Endothelial cell of umbilical vein (primary cell): ENCODE measurements around the gene SEC16B. TPM values are rescaled to one million over a fixed set of nuclear protein-coding genes. Genes with fewer than 3 reads are reported as not detected.

ENCODE experiments used
- BruUV-seq: library from RNA; stranded (reverse); fragments of 400-500 nt; replicated peaks from 2 replicates; lab custom pipeline; 2021; lab: Mats Ljungman, UMichigan
- CTCF ChIA-PET: fragments of 300-600, 350-600 bp; sonication (Branson Sonifier 250); formaldehyde crosslinking; loops from one replicate; lab custom pipeline; 2021; ENCODE audit warnings: antibody characterized with exemption, inconsistent platforms; lab: Charles Lee
- POLR2A ChIA-PET: fragments of 300-600, 350-600 bp; sonication (Branson Sonifier 250); formaldehyde crosslinking; loops from one replicate; lab custom pipeline; 2021; ENCODE audit warnings: antibody characterized with exemption, inconsistent platforms; lab: Charles Lee
- DNase-seq: peaks from one replicate; pipeline ENCODE4 v3.0.0-alpha.2; 2011; ENCODE audit warnings: low read depth, low spot score
- FAIRE-seq: peaks from 2 replicates; lab custom pipeline; 2011; peaks lifted over from hg19 to GRCh38; lab: Jason Lieb, UNC
- H2AFZ ChIP-seq: 2 replicates; pipeline ENCODE4 v1.6.0; 2012; ENCODE audit warnings: low read depth, low read length, control low read depth, inconsistent platforms
- H3K27ac ChIP-seq: 2 replicates; pipeline ENCODE4 v1.5.1; 2011; ENCODE audit warnings: low read depth, mild to moderate bottlenecking, control low read depth, low read length, moderate library complexity; ENCODE audit not compliant: insufficient read depth
- H3K27me3 ChIP-seq, 2 experiments: 2 replicates each; pipeline versions ENCODE4 v1.6.0 to v1.6.1; 2011; ENCODE audit warnings: low read length in 2 of 2, mixed read lengths in 1 of 2; ENCODE audit not compliant: control insufficient read depth in 2 of 2, insufficient read depth in 2 of 2
- H3K36me3 ChIP-seq, 2 experiments: 2 replicates in 1 of 2; 3 replicates in 1 of 2; pipeline ENCODE4 v1.5.1; 2011; ENCODE audit warnings: low read length in 2 of 2, mild to moderate bottlenecking in 1 of 2, moderate library complexity in 1 of 2; ENCODE audit not compliant: control insufficient read depth in 2 of 2, insufficient read depth in 2 of 2; ENCODE audit errors: extremely low read depth in 1 of 2
- H3K4me1 ChIP-seq: 3 replicates; pipeline ENCODE4 v1.5.1; 2011; ENCODE audit warnings: mild to moderate bottlenecking, low read length; ENCODE audit not compliant: control insufficient read depth, insufficient read depth; ENCODE audit errors: extremely low read depth
- H3K4me2 ChIP-seq: 2 replicates; pipeline ENCODE4 v1.6.1; 2011; ENCODE audit warnings: low read length, control low read depth, mixed read lengths; ENCODE audit not compliant: insufficient read depth
- H3K4me3 ChIP-seq, 3 experiments: fragments of 200-600 bp in 1 of 3; sonication (generic), shearing (Covaris generic) in 1 of 3; replicated peaks in 1 of 3; 2 replicates each; pipeline ENCODE4 v1.5.1; 2011 to 2016; ENCODE audit warnings: control low read depth in 3 of 3, low read length in 3 of 3, mild to moderate bottlenecking in 2 of 3, inconsistent platforms in 1 of 3, low read depth in 1 of 3, moderate library complexity in 1 of 3; ENCODE audit not compliant: insufficient read depth in 1 of 3
- H3K79me2 ChIP-seq: 2 replicates; pipeline ENCODE4 v1.6.0; 2012; ENCODE audit warnings: low read length, inconsistent platforms; ENCODE audit not compliant: control insufficient read depth, insufficient read depth
- H3K9ac ChIP-seq: replicated peaks from 2 replicates; pipeline ENCODE3; 2011; ENCODE audit warnings: low read length, control low read depth; ENCODE audit not compliant: insufficient read depth; ENCODE audit errors: extremely low read depth
- H3K9me1 ChIP-seq: replicated peaks from 3 replicates; pipeline ENCODE4 v1.6.0; 2011; ENCODE audit warnings: mild to moderate bottlenecking, low read length; ENCODE audit not compliant: control insufficient read depth, insufficient read depth; ENCODE audit errors: extremely low read depth
- H3K9me3 ChIP-seq: replicated peaks from 2 replicates; pipeline ENCODE4 v1.5.1; 2012; ENCODE audit warnings: low read length, inconsistent platforms; ENCODE audit not compliant: control insufficient read depth, insufficient read depth
- H4K20me1 ChIP-seq: replicated peaks from 2 replicates; pipeline ENCODE3; 2011; ENCODE audit warnings: mild to moderate bottlenecking, low read length; ENCODE audit not compliant: control insufficient read depth, insufficient read depth; ENCODE audit errors: extremely low read depth
- EZH2 ChIP-seq: IDR thresholded peaks from 2 replicates; pipeline ENCODE4 v1.6.1; 2012; ENCODE audit warnings: borderline replicate concordance, low read depth, mild to moderate bottlenecking, moderate library complexity, low read length, inconsistent platforms; ENCODE audit not compliant: severe bottlenecking
- FOS ChIP-seq: IDR thresholded peaks from 2 replicates; pipeline ENCODE4 v1.6.1; 2011; ENCODE audit warnings: mild to moderate bottlenecking, low read length, moderate library complexity, borderline replicate concordance; ENCODE audit not compliant: insufficient read depth
- GATA2 ChIP-seq: IDR thresholded peaks from 2 replicates; pipeline ENCODE4 v1.7.0; 2011; ENCODE audit warnings: low read depth, mild to moderate bottlenecking, moderate library complexity, mixed read lengths, low read length; ENCODE audit not compliant: insufficient read length, insufficient read depth
- JUN ChIP-seq: IDR thresholded peaks from 2 replicates; pipeline ENCODE4 v1.6.1; 2011; ENCODE audit warnings: borderline replicate concordance, low read depth; ENCODE audit not compliant: insufficient read length, insufficient read depth
- MYC ChIP-seq: IDR thresholded peaks from one replicate; pipeline ENCODE4 v1.6.1; 2011; ENCODE audit warnings: mild to moderate bottlenecking, low read depth, low read length
- POLR2A ChIP-seq: IDR thresholded peaks from 2 replicates; pipeline ENCODE4 v1.6.1; 2012; ENCODE audit warnings: low read depth, mild to moderate bottlenecking, control low read depth, low read length
- POLR2AphosphoS5 ChIP-seq: IDR thresholded peaks from 2 replicates; pipeline ENCODE4 v1.6.1; 2012; ENCODE audit warnings: low read depth, mild to moderate bottlenecking, control low read depth, low read length, moderate library complexity; ENCODE audit not compliant: insufficient read depth
- dilution Hi-C: fragments of 300-500 bp; cut with MboI; formaldehyde crosslinking; loops from one replicate; pipeline ENCODE4 v1.15.0; 2019; ENCODE audit warnings: low sequenced_read_pairs; ENCODE audit not compliant: extremely low pct_ligation_motif_present
- intact Hi-C: fragments of 100-400 bp; cut with micrococcal nuclease; formaldehyde crosslinking; loops from one replicate; pipeline ENCODE4 v1.10.0; 2022
- polyA plus RNA-seq, 4 experiments: library from polyadenylated mRNA; depleted of rRNA in 3 of 4; stranded (reverse) in 3 of 4; unstranded in 1 of 4; fragments of >200 nt; gene quantifications; 2 replicates each; pipeline versions ENCODE4 v1.2.1 to v1.2.3, GENCODE V29; 2011 to 2012; ENCODE audit warnings: missing spikeins in 1 of 4
- total RNA-seq: library from RNA; stranded (reverse); gene quantifications from 2 replicates; pipeline ENCODE4 v1.2.3, GENCODE V29; 2021
- TF ChIP-seq, protein P1 (sequence below): IDR thresholded peaks from 2 replicates; pipeline ENCODE4 v1.6.1; 2011; ENCODE audit not compliant: insufficient read depth, insufficient read length
- TF ChIP-seq, protein P2 (sequence below), 2 donors: IDR thresholded peaks; 1 replicate in 1 of 2; 2 replicates in 1 of 2; pipeline ENCODE4 v1.5.1; 2011; ENCODE audit warnings: low read length in 2 of 2, mild to moderate bottlenecking in 2 of 2, moderate library complexity in 2 of 2, control low read depth in 1 of 2, inconsistent platforms in 1 of 2, low read depth in 1 of 2; ENCODE audit not compliant: insufficient read depth in 1 of 2; ENCODE audit errors: extremely low read depth in 1 of 2

SEC16B gene
- total and polyA plus RNA-seq, 2 donors (not counting 3 experiments of a cell fraction or from before 2014, with no cell fraction given): 0.44 to 0.58 TPM

DNA sequence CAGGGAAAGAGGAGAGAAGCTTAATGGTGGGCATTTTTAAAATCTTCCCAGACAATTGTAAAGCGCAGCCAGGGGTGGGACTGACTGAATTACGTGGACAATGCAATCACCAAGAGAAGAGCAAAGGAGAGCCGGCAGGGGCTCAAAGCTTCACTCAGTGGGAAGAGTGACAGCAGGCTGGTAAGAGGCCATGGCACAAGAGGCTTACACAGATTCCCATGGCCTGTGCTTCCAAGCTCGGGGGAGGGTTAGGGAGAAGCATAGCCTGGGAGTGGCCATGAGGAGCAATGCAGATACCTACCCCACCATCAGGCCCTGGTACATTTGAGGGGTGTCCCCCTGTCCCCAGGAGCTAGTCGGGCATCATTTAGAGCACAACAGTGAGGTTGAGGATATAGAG is 27.1 kb upstream of the SEC16B start:
- FAIRE-seq (no peak), DNase-seq (no peak)
- H3K36me3 ChIP-seq: no peaks in the 10 kb centered on the region
- no TSS peak for BruUV-seq
- H3K4me3 ChIP-seq: no peak overlapping the region
- intact Hi-C loops (no loop called here), dilution Hi-C loops (no loop called here)
- no peak overlapping the region for H2AFZ ChIP-seq
- no peaks in the 10 kb centered on the region for H3K9me1 ChIP-seq
- ChIA-PET POLR2A (no interaction called here), CTCF (interaction anchor here (1.6 kb wide), 1 partner anchor 15 kb away, joined by 4 read pairs; no protein-coding TSS in a partner anchor)
- no peaks in the 10 kb centered on the region for H4K20me1 ChIP-seq
- H3K79me2 ChIP-seq: no peaks in the 10 kb centered on the region
- H3K27me3 ChIP-seq: no peaks in the 10 kb centered on the region
- H3K27ac ChIP-seq: no peak overlapping the region
- no peak overlapping the region for H3K9ac ChIP-seq
- H3K4me1 ChIP-seq: no peaks in the 10 kb centered on the region
- TF ChIP-seq JUN: no peak
- TF ChIP-seq MYC: no peak
- TF ChIP-seq, protein P1, sequence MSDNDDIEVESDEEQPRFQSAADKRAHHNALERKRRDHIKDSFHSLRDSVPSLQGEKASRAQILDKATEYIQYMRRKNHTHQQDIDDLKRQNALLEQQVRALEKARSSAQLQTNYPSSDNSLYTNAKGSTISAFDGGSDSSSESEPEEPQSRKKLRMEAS: no peak
- no peak for TF ChIP-seq EZH2
- TF ChIP-seq POLR2AphosphoS5: no peak
- no peak for TF ChIP-seq GATA2
- TF ChIP-seq POLR2A: no peak
- TF ChIP-seq, protein P2, sequence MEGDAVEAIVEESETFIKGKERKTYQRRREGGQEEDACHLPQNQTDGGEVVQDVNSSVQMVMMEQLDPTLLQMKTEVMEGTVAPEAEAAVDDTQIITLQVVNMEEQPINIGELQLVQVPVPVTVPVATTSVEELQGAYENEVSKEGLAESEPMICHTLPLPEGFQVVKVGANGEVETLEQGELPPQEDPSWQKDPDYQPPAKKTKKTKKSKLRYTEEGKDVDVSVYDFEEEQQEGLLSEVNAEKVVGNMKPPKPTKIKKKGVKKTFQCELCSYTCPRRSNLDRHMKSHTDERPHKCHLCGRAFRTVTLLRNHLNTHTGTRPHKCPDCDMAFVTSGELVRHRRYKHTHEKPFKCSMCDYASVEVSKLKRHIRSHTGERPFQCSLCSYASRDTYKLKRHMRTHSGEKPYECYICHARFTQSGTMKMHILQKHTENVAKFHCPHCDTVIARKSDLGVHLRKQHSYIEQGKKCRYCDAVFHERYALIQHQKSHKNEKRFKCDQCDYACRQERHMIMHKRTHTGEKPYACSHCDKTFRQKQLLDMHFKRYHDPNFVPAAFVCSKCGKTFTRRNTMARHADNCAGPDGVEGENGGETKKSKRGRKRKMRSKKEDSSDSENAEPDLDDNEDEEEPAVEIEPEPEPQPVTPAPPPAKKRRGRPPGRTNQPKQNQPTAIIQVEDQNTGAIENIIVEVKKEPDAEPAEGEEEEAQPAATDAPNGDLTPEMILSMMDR (IDR thresholded peaks at IDR 0.05; ENCODE audit: extremely low read depth in 1 of 2, insufficient read depth in 1 of 2, low read depth in 1 of 2, low read length in 2 of 2): no peak
- TF ChIP-seq FOS: no peak
- H3K9me3 ChIP-seq: no peaks in the 10 kb centered on the region
- no peak overlapping the region for H3K4me2 ChIP-seq
